Uterus (tissue), 2 donors: ENCODE data around the gene DAB2IP.

Experiments used
- POLR2A ChIP-seq, 2 donors: fragments of 450-650 bp; IDR thresholded peaks; one replicate each; pipeline ENCODE4 v1.6.1; 2016; ENCODE audit warnings: antibody characterized with exemption in 2 of 2, mild to moderate bottlenecking in 1 of 2, moderate library complexity in 1 of 2
- TF ChIP-seq, protein P1 (sequence below), 4 experiments: fragments of 200-600 bp in 2 of 4; fragments of 450-650 bp in 2 of 4; sonication (generic) in 2 of 4; IDR thresholded peaks; one replicate each; pipeline ENCODE4 v1.5.1; 2016 to 2019; ENCODE audit warnings: antibody characterized with exemption in 4 of 4, mild to moderate bottlenecking in 2 of 4, moderate library complexity in 1 of 4

DNA sequence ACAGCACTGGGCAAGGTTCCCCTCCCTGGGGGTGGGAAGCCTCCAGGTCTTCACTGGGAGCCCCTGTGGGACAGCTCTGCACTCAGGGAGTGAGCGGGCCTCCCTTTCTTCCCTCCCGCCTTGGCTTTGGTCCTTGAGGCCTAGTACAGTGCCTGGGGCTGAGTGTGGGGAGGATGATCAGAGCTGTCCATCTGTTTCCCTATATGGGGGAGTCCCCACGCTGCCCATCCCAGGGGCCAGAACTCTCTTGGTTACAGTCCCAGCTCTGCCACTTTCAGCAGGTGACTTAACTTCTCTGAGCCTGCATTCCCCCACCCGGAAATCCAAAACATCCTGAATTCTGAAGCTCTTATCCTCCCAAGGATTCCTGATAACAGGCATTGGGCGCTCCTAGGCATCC, 42.6 kb downstream of the DAB2IP start:
- TF ChIP-seq, protein P1, sequence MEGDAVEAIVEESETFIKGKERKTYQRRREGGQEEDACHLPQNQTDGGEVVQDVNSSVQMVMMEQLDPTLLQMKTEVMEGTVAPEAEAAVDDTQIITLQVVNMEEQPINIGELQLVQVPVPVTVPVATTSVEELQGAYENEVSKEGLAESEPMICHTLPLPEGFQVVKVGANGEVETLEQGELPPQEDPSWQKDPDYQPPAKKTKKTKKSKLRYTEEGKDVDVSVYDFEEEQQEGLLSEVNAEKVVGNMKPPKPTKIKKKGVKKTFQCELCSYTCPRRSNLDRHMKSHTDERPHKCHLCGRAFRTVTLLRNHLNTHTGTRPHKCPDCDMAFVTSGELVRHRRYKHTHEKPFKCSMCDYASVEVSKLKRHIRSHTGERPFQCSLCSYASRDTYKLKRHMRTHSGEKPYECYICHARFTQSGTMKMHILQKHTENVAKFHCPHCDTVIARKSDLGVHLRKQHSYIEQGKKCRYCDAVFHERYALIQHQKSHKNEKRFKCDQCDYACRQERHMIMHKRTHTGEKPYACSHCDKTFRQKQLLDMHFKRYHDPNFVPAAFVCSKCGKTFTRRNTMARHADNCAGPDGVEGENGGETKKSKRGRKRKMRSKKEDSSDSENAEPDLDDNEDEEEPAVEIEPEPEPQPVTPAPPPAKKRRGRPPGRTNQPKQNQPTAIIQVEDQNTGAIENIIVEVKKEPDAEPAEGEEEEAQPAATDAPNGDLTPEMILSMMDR (IDR thresholded peaks at IDR 0.05) = no peak
- TF ChIP-seq POLR2A (IDR thresholded peaks at IDR 0.05) = no peak
